H9 (cell line): ENCODE measurements around the gene NFE2L2. TPM values are rescaled to one million over a fixed set of nuclear protein-coding genes. Genes with fewer than 3 reads are reported as not detected.

ENCODE experiments used
- DNase-seq: peaks from one replicate; pipeline ENCODE4 v3.0.0-alpha.2; 2017
- H2AFZ ChIP-seq: one replicate; pipeline ENCODE4 v1.6.1; 2013; ENCODE audit warnings: mild to moderate bottlenecking, low read length, control low read depth, moderate library complexity
- H2AK5ac ChIP-seq: 2 replicates; pipeline ENCODE4 v1.6.1; 2013; ENCODE audit warnings: low read length, control low read depth, mixed read lengths; ENCODE audit not compliant: insufficient read length
- H2BK120ac ChIP-seq: one replicate; pipeline ENCODE4 v1.6.1; 2013; ENCODE audit warnings: low read depth, mild to moderate bottlenecking, low read length, control low read depth, inconsistent platforms; ENCODE audit not compliant: poor library complexity, severe bottlenecking
- H2BK12ac ChIP-seq: 2 replicates; pipeline ENCODE4 v1.6.1; 2013; ENCODE audit warnings: low read length, control low read depth, mixed read lengths, low read depth; ENCODE audit not compliant: insufficient read length
- H2BK15ac ChIP-seq: 2 replicates; pipeline ENCODE4 v1.6.1; 2013; ENCODE audit warnings: low read depth, low read length, control low read depth
- H2BK20ac ChIP-seq: one replicate; pipeline ENCODE4 v1.6.1; 2013; ENCODE audit warnings: low read depth, mild to moderate bottlenecking, low read length, control low read depth, inconsistent platforms; ENCODE audit not compliant: poor library complexity, severe bottlenecking
- H2BK5ac ChIP-seq: 2 replicates; pipeline ENCODE4 v1.6.1; 2013; ENCODE audit warnings: low read length, control low read depth, mixed read lengths; ENCODE audit not compliant: insufficient read length
- H3K14ac ChIP-seq: 2 replicates; pipeline ENCODE4 v1.6.1; 2013; ENCODE audit warnings: low read length, control low read depth; ENCODE audit not compliant: insufficient read depth
- H3K18ac ChIP-seq: 2 replicates; pipeline ENCODE4 v1.6.1; 2013; ENCODE audit warnings: low read depth, mild to moderate bottlenecking, mixed read lengths, low read length, control low read depth; ENCODE audit not compliant: insufficient read length
- H3K23ac ChIP-seq: 2 replicates; pipeline ENCODE4 v1.6.1; 2013; ENCODE audit warnings: low read length, control low read depth, mixed read lengths, low read depth; ENCODE audit not compliant: insufficient read length
- H3K23me2 ChIP-seq: 2 replicates; pipeline ENCODE4 v1.6.1; 2013; ENCODE audit warnings: low read depth, mild to moderate bottlenecking, mixed read lengths, low read length, control low read depth; ENCODE audit not compliant: insufficient read length, poor library complexity, severe bottlenecking
- H3K27ac ChIP-seq: 2 replicates; pipeline ENCODE4 v1.5.1; 2013; ENCODE audit warnings: low read length, control low read depth, mixed read lengths, low read depth; ENCODE audit not compliant: insufficient read length
- H3K27me3 ChIP-seq: 2 replicates; pipeline ENCODE4 v1.6.1; 2013; ENCODE audit warnings: low read length, control low read depth, inconsistent platforms; ENCODE audit not compliant: insufficient read depth
- H3K4ac ChIP-seq: 2 replicates; pipeline ENCODE4 v1.6.1; 2013; ENCODE audit warnings: low read depth, mild to moderate bottlenecking, control low read depth, inconsistent platforms, low read length, moderate library complexity
- H3K4me1 ChIP-seq: 2 replicates; pipeline ENCODE4 v1.6.1; 2013; ENCODE audit warnings: low read length, control low read depth, inconsistent platforms; ENCODE audit not compliant: insufficient read depth
- H3K4me2 ChIP-seq: 2 replicates; pipeline ENCODE4 v1.6.1; 2013; ENCODE audit warnings: low read length, control low read depth, mixed read lengths; ENCODE audit not compliant: insufficient read length, insufficient read depth
- H3K56ac ChIP-seq: 2 replicates; pipeline ENCODE4 v1.6.1; 2013; ENCODE audit warnings: low read depth, mild to moderate bottlenecking, mixed read lengths, low read length, control low read depth; ENCODE audit not compliant: insufficient read length
- H3K79me1 ChIP-seq: 2 replicates; pipeline ENCODE4 v1.6.1; 2013; ENCODE audit warnings: low read depth, mild to moderate bottlenecking, moderate library complexity, low read length, control low read depth, inconsistent platforms; ENCODE audit not compliant: insufficient read depth, poor library complexity, severe bottlenecking
- H3K79me2 ChIP-seq: 2 replicates; pipeline ENCODE4 v1.6.1; 2013; ENCODE audit warnings: low read length, control low read depth, inconsistent platforms; ENCODE audit not compliant: insufficient read depth
- H3K9ac ChIP-seq: 2 replicates; pipeline ENCODE4 v1.6.1; 2013; ENCODE audit warnings: low read length, control low read depth, mixed read lengths; ENCODE audit not compliant: insufficient read length; ENCODE audit errors: extremely low read depth
- H3K9me3 ChIP-seq: one replicate; pipeline ENCODE4 v1.6.1; 2013; ENCODE audit warnings: low read depth, low read length, inconsistent platforms; ENCODE audit not compliant: control insufficient read depth
- H3T11ph ChIP-seq: one replicate; pipeline ENCODE4 v1.6.1; 2013; ENCODE audit warnings: mild to moderate bottlenecking, low read length, control low read depth, inconsistent platforms
- H4K20me1 ChIP-seq: one replicate; pipeline ENCODE4 v1.6.1; 2013; ENCODE audit not compliant: control insufficient read depth, insufficient read length, insufficient read depth
- H4K5ac ChIP-seq: 2 replicates; pipeline ENCODE4 v1.6.1; 2013; ENCODE audit warnings: low read depth, mild to moderate bottlenecking, mixed read lengths, low read length, control low read depth; ENCODE audit not compliant: insufficient read length
- H4K8ac ChIP-seq: replicated peaks from 2 replicates; pipeline ENCODE4 v1.6.1; 2013; ENCODE audit warnings: low read length, control low read depth, mixed read lengths, low read depth; ENCODE audit not compliant: insufficient read length
- H4K91ac ChIP-seq: 2 replicates; pipeline ENCODE4 v1.6.1; 2013; ENCODE audit warnings: low read depth, mild to moderate bottlenecking, moderate library complexity, mixed read lengths, low read length, control low read depth; ENCODE audit not compliant: insufficient read length
- H3K27ac Mint-ChIP-seq, 3 experiments: 2 replicates in 2 of 3; 3 replicates in 1 of 3; pipeline ENCODE4 v1.8.0; 2020 to 2021; ENCODE audit warnings: mixed read lengths in 3 of 3, mild to moderate bottlenecking in 1 of 3, moderate library complexity in 1 of 3
- H3K27me3 Mint-ChIP-seq: 2 replicates; pipeline ENCODE4 v1.8.0; 2021; ENCODE audit warnings: low read depth, mild to moderate bottlenecking, moderate library complexity, mixed read lengths
- H3K36me3 Mint-ChIP-seq, 3 experiments: 2 replicates in 2 of 3; 3 replicates in 1 of 3; pipeline ENCODE4 v1.8.0; 2020 to 2021; ENCODE audit warnings: low read depth in 3 of 3, mixed read lengths in 3 of 3; ENCODE audit not compliant: insufficient read depth in 1 of 3
- H3K4me1 Mint-ChIP-seq, 2 experiments: 2 replicates each; pipeline ENCODE4 v1.8.0; 2020; ENCODE audit warnings: mixed read lengths in 2 of 2
- H3K4me3 Mint-ChIP-seq, 2 experiments: 2 replicates in 1 of 2; 3 replicates in 1 of 2; pipeline ENCODE4 v1.8.0; 2020 to 2021; ENCODE audit warnings: mild to moderate bottlenecking in 2 of 2, mixed read lengths in 2 of 2, moderate library complexity in 1 of 2
- H3K9me3 Mint-ChIP-seq, 2 experiments: 2 replicates in 1 of 2; 3 replicates in 1 of 2; pipeline ENCODE4 v1.8.0; 2020; ENCODE audit warnings: mild to moderate bottlenecking in 2 of 2, mixed read lengths in 2 of 2, moderate library complexity in 1 of 2
- CTCF ChIP-seq: fragments of 200-600 bp; sonication (generic); conservative IDR thresholded peaks from 3 replicates; pipeline ENCODE4 v1.8.0; 2021; ENCODE audit warnings: antibody characterized with exemption, mild to moderate bottlenecking
- WGBS: extraction: QIAGEN DNeasy Blood & Tissue Kit; methylation state at CpG from one replicate; pipeline ENCODE4 v1.1.7; 2013; ENCODE audit warnings: missing lambda C conversion rate, low lambda C conversion rate, mixed read lengths; ENCODE audit not compliant: insufficient read length; ENCODE audit errors: extremely low coverage; 5-methylcytosine and 5-hydroxymethylcytosine counted together
- total RNA-seq: library from RNA; stranded (reverse); gene quantifications from 2 replicates; pipeline ENCODE4 v1.2.1, GENCODE V29; 2021

The NFE2L2 gene
- total RNA-seq, 1 experiment from 2014 or later = 42.5 TPM

GRCh38 chr2:177252808-177253531 lies 11.6 kb downstream of the NFE2L2 start:
- Histone ChIP-seq H4K8ac (no peak overlapping the region), H3T11ph (no peak overlapping the region), H4K91ac (no peak overlapping the region), H2BK20ac (no peak overlapping the region), H3K23me2 (no peaks in the 10 kb centered on the region), H3K56ac (no peak overlapping the region), H2BK120ac (no peak overlapping the region), H3K14ac (no peak overlapping the region), H3K4ac (no peak overlapping the region), H3K9me3 (peaks cover under 1% of the 10 kb centered on the region), H2BK15ac (no peak overlapping the region), H2BK5ac (no peak overlapping the region), H3K79me2 (peaks cover 43% of the 10 kb centered on the region), H3K27me3 (no peaks in the 10 kb centered on the region), H3K18ac (no peak overlapping the region), H3K27ac (no peak overlapping the region), H3K4me2 (no peak overlapping the region), H2AFZ (no peak overlapping the region), H2BK12ac (no peak overlapping the region), H2AK5ac (no peak overlapping the region), H3K9ac (no peak overlapping the region), H4K5ac (no peak overlapping the region), H3K79me1 (peaks cover 12% of the 10 kb centered on the region), H4K20me1 (no peaks in the 10 kb centered on the region), H3K23ac (no peak overlapping the region), H3K4me1 (peaks cover 2% of the 10 kb centered on the region; the same call in 1 of the 2 replicates)
- TF ChIP-seq CTCF = no peak
- no peaks in the 10 kb centered on the region for H3K27me3 Mint-ChIP-seq
- peak overlapping the region in 2 of 3 experiments; percentile 3 to 10; a peak in 3 of 7 replicates for H3K27ac Mint-ChIP-seq
- H3K4me1 Mint-ChIP-seq = peaks cover 51 to 66% of the 10 kb centered on the region in 2 experiments
- no CpG with 5 or more reads among the region's 5 CpGs for WGBS
- no peak overlapping the region for H3K4me3 Mint-ChIP-seq
- H3K36me3 Mint-ChIP-seq = peaks cover 5 to 13% (median 9%) of the 10 kb centered on the region in 3 experiments
- peaks cover 7% of the 10 kb centered on the region in 2 experiments; a peak in 3 of 5 replicates for H3K9me3 Mint-ChIP-seq
- DNase-seq = no peak
